ENCODE results near the gene ZNF804A. TPM values are rescaled to one million over a fixed set of nuclear protein-coding genes. Genes with fewer than 3 reads are reported as not detected.
"Not testable (repeated sequence)": the region's sequence is repeated elsewhere in the genome, so short reads cannot be mapped to it uniquely, and the experiment has no call there.

ZNF804A gene
- polyA plus RNA-seq, 3 donors: 1.8 to 2.0 (median 2.0) TPM

GRCh38 chr2:184799379-184799778 lies 201.1 kb downstream of the ZNF804A start:
- no peak for DNase-seq (ENCODE audit: low read depth in 3 of 3, low spot score in 2 of 3)

- no peak for DNase-seq (ENCODE audit: low read depth in 3 of 3, low spot score in 2 of 3)
Measured at GRCh38 chr2:184814421-184814820, 216.1 kb downstream of the ZNF804A start.

DNA sequence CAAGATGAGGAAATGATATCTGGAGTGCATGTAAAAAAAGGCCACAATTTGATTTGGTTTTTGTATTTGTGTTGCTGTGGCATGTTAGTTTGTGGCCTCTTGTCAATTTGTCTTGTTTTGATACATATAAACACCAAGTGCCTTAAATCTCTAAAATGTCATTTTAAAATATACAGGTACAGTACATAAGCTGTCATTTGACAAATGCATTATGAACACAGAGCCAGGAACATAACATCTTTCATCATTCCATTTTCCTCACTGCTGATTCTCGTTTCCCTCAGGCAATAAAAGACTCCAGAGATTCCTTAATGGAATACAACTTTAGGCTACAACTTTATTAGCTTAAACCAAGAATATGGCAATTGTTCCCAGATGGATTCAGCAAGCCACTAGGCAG lies 217.5 kb downstream of the ZNF804A start:
- no peak for DNase-seq (ENCODE audit: low read depth in 3 of 3, low spot score in 2 of 3)

DNA sequence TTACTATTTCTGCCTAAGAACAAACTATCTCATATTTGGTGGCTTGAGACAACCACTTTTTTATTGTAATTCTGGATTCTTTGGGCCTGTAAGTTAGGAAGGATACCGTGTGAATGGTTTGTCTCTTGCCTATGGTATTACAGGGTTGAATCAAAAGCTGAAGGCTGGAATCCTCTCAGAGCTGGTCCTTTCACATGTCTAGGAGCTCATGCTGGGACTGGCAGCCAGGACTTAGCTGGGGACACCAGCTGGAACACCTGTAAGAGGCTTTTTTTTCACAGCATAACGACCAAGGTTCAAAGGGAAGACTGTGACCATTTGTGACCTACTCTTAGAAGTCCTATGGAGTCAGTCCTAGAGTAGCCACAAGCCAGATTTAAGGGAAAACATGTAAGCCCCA lies 226.3 kb downstream of the ZNF804A start:
- DNase-seq (ENCODE audit: low read depth in 3 of 3, low spot score in 2 of 3): no peak

DNA sequence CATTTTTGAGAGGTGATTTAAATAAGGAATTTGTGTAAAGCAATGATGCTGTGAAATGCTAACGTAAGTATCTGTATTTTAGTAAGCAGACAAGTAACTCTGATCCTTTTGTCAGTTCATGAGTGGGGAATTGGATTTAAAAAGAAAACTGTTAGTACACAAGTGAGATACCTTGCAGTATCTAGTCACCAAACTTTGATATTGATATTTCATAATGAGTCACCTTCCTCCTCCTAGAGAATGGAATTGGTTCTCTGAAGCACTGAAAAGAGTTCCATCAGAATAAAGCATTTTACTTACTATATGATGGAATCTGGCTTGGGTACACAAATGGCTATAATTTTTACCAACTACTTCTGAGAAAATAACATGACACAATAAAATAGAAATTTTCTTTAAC lies 232.2 kb downstream of the ZNF804A start:
- no peak for DNase-seq (ENCODE audit: low read depth in 3 of 3, low spot score in 2 of 3)

GRCh38 chr2:184834699-184835397 lies 236.5 kb downstream of the ZNF804A start:
- no peak for DNase-seq (ENCODE audit: low read depth in 3 of 3, low spot score in 2 of 3)

DNA sequence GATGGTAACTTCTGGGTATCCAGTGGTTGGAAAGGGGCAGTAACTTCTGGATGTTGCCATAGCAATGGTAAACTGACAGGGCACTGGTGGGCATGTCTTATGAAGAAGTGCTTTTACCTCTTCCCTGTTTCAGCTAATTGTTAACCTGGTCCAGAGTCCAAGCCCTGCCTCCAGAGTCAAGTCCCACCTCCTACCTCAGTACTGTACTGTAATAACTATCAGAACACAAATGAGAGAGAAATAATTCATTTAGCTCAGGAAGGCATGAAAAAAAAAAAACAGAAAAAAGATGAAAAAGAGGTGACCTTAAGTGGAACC lies 237.0 kb downstream of the ZNF804A start:
- no peak for DNase-seq (ENCODE audit: low read depth in 3 of 3, low spot score in 2 of 3)

GRCh38 chr2:184847331-184847730 lies 249.0 kb downstream of the ZNF804A start:
- DNase-seq (ENCODE audit: low read depth in 3 of 3, low spot score in 2 of 3): no peak

DNA sequence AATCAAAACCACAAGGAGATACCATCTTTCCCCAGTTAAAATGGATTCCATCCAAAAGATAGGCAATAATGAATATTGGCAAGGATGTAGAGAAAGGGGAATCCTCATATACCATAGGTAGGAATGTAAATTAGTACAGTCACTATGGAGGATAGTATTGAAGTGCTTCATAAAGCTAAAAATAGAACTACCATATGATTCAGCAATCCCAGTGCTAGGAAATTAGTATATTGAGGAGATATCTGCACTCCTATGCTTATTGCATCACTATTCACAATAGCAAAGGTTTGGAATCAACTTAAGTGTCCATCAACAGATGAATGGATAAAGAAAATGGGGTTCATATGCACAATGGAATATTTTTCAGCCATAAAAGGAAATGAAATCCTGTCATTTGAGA lies 251.2 kb downstream of the ZNF804A start:
- no peak for DNase-seq (ENCODE audit: low read depth in 3 of 3, low spot score in 2 of 3)

- no peak for DNase-seq (ENCODE audit: low read depth in 3 of 3, low spot score in 2 of 3)
Measured at GRCh38 chr2:184851576-184851975, 253.2 kb downstream of the ZNF804A start.

- DNase-seq (ENCODE audit: low read depth in 3 of 3, low spot score in 2 of 3): no peak
Measured at GRCh38 chr2:184859187-184859586, 260.9 kb downstream of the ZNF804A start.

DNA sequence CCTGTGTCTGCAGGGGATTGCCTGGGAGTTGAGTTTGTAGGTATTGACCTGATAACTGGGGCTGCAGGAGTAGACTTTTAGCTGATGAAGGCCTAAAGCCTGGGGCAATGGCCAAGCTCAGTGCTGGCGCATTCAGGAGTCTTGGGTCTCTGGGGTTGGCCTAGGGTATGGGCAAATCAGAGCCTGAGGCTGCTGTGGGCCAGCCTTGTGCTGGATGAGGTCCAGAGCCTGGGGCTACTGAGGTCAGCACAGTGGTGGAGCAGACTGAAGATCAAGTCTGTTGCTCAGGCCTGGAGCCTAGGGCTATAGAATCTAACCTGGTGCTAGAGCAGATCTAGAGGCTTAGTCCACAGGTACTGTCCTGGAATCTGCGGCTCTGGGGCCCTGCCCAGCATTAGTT lies 262.4 kb downstream of the ZNF804A start:
- no peak for DNase-seq (ENCODE audit: low read depth in 3 of 3, low spot score in 2 of 3)

DNA sequence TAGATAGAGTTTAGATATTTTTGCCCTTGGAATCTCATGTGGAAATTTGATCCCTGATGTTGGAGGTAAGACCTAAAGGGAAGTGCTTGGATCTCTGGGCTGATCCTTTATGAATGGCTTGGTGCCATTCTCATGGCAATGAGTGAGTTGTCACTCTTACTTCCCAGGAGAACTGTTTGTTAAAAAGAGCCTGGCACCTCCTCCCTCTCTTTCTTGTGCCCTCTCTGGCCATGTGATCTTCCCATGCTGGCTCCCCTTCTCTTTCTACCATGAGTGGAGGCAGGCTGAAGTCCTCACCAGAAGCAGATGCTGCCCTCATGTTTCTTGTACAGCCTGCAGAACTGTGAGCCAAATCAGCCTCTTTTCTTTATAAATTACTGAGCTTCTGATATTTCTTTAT lies 276.9 kb downstream of the ZNF804A start:
- no peak for DNase-seq (ENCODE audit: low read depth in 3 of 3, low spot score in 2 of 3)

GRCh38 chr2:184875911-184876310 lies 277.6 kb downstream of the ZNF804A start:
- DNase-seq (ENCODE audit: low read depth in 3 of 3, low spot score in 2 of 3): no peak

DNA sequence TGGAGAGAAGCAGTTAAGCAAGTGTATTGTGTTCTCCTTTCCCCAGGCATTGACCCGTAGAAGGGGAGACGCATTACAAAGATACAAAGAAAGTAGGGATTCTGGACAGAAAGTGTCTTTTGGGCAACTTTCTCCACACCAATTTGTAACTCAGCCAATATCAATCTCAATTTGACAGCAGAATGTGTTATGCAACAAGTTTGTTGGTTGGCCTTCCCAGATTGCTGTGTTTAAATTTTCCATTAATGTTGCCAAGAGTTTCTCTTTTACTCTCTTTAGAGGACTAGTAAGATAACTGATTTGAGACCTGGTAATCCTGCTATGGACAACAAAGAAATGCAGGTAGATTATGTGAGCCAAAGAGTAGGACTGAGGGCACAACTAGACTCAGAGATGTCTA lies 279.6 kb downstream of the ZNF804A start:
- no peak for DNase-seq (ENCODE audit: low read depth in 3 of 3, low spot score in 2 of 3)

DNA sequence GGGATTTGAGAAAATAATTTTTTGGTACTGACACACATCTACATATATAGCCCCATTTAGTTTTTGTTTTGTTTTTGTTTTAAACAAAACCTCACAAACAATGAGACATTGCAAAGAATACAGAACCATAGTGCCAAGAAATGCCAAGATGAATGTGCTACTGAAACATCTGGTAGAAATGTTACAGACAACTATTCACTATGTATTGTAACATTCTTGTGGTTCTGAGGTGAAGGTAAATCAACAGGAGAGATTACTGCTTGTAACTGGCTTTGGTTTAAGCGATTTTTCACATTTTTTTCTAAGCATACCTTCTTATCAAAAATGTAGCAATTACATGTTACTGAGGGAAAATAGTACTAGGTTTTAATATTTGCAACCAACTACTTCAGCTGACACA lies 281.3 kb downstream of the ZNF804A start:
- DNase-seq (ENCODE audit: low read depth in 3 of 3, low spot score in 2 of 3): no peak

- DNase-seq (ENCODE audit: low read depth in 3 of 3, low spot score in 2 of 3): not testable (repeated sequence)
Measured at GRCh38 chr2:184886585-184886984, 288.3 kb downstream of the ZNF804A start.

DNA sequence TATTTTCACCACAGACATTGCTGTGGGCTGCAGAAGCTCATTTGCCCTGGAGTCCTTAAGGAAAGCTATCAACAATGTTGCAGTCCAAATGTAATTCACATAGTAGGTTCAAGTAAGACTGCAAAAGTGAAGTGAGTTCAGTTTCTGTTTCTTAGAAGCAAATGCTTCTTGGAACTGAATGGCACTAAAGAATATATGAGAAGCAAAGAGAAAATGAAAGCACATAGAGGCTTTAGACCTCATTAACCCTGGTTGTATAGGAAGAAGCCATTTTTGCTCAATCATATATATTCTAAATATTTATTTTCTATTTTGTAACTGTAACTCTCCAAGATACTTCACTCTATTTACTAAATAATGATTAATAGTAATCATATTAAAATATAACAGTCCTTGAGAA lies 292.0 kb downstream of the ZNF804A start:
- no peak for DNase-seq (ENCODE audit: low read depth in 3 of 3, low spot score in 2 of 3)

DNA sequence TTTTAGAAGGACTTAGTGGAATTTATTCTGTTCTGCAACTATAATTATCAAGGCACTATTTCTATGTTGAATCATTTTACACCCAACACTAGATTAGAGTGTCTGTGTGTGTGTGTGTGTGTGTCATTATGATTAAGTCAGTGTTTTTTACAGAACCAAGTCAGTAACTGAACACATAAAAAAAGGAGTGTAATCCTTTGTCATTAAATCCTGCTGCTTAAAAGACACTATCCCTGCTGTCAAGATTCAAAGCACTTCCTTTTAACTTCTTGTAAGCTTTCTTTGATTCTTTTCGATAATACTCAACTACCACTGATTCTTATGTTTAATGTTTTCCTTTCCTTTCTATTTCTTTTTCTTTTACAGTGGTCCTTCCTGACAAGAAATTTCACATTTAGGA lies 306.7 kb downstream of the ZNF804A start:
- DNase-seq (ENCODE audit: low read depth in 3 of 3, low spot score in 2 of 3): no peak

- DNase-seq (ENCODE audit: low read depth in 3 of 3, low spot score in 2 of 3): no peak
Measured at GRCh38 chr2:184906160-184906559, 307.8 kb downstream of the ZNF804A start.

DNA sequence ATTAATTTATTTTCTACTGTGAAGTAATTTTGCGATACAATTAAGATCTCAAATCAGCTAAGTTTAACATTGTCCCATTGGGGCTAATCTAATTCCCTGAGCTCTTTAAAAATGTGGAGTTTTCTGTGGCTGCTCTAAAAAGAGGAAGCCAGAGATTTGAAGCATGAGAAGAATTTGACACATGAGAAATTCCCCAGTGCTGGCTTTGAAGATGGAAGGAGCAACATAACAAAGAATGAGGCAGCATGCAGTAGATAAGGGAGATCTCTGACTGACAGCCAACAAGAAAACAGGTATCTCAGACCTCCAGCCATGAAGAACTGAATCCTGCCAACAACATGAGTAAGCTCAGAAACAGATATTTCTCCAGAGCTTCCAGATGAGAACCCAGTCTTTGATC lies 308.4 kb downstream of the ZNF804A start:
- DNase-seq (ENCODE audit: low read depth in 3 of 3, low spot score in 2 of 3): no peak

DNA sequence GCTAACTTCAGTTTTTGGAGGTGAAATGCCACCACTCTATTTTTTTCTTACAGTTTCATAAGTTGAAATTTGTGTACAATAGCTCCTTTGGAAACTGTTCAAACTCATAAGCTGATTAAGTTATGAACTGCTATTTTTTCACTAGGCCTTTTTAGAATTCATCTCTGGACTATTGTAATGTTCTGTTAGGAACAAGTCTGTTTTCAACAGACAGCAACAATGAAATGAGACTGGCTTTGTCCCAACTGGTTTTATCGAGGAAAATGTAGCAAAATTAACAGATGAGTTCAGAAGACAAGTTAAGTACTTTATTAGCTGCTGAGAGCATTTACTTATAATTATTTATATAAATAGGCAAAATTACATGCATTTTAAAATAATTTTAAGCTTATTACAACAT lies 310.6 kb downstream of the ZNF804A start:
- no peak for DNase-seq (ENCODE audit: low read depth in 3 of 3, low spot score in 2 of 3)

DNA sequence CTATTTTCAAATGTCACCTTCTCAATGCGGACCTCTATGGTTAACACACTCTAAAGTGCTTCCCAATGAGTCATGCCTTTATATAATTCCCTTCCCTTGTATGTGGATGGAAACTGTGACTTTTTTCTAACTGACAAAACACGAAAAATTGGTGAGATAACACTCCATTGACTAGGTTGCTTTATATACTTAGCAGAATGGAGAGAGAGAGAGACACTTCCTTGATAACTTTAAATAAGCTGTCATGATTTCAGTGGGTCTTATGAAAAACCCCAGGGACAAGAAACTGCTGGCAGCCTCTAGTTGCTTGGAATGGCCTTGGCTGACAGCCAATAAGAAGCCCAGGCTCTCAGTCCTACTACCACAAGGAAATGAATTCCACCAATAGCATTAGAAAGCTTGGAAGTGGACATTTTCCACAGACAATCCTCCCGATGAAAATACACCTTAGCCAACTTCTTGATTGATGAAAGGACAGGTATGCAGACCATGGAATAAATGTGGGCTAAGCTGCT lies 322.2 kb downstream of the ZNF804A start:
- DNase-seq (ENCODE audit: low read depth in 3 of 3, low spot score in 2 of 3): no peak
